ENCODE data around the gene NFE2L1. TPM values are rescaled to one million over a fixed set of nuclear protein-coding genes. Genes with fewer than 3 reads are reported as not detected.
"Not testable (repeated sequence)": the region's sequence is repeated elsewhere in the genome, so short reads cannot be mapped to it uniquely, and the experiment has no call there.

Gene NFE2L1
- total RNA-seq, 1 experiment from 2014 or later: 31.9 TPM

GRCh38 chr17:48017817-48018158, 30.4 kb upstream of the NFE2L1 start:
- in situ Hi-C loops (cut with HindIII; ENCODE audit: low pct_unique_long_range_greater_than_20kb, low sequenced_read_pairs); DNase-seq (ENCODE audit: low read depth): not testable (repeated sequence)

- no peak for DNase-seq (ENCODE audit: low read depth)
- in situ Hi-C loops (cut with HindIII; ENCODE audit: low pct_unique_long_range_greater_than_20kb, low sequenced_read_pairs): no loop called here
Observed at GRCh38 chr17:48021934-48022333, 26.2 kb upstream of the NFE2L1 start.

- in situ Hi-C loops (cut with HindIII; ENCODE audit: low pct_unique_long_range_greater_than_20kb, low sequenced_read_pairs): no loop called here
- no peak for DNase-seq (ENCODE audit: low read depth)
Observed at GRCh38 chr17:48022901-48023300, 25.3 kb upstream of the NFE2L1 start.

- in situ Hi-C loops (cut with HindIII; ENCODE audit: low pct_unique_long_range_greater_than_20kb, low sequenced_read_pairs): no loop called here
- peak; percentile 80 for DNase-seq (ENCODE audit: low read depth)
Observed at GRCh38 chr17:48023400-48024148, 24.6 kb upstream of the NFE2L1 start.

- no peak for DNase-seq (ENCODE audit: low read depth)
- in situ Hi-C loops (cut with HindIII; ENCODE audit: low pct_unique_long_range_greater_than_20kb, low sequenced_read_pairs): no loop called here
Observed at GRCh38 chr17:48024149-48025039, 23.8 kb upstream of the NFE2L1 start.

- in situ Hi-C loops (cut with HindIII; ENCODE audit: low pct_unique_long_range_greater_than_20kb, low sequenced_read_pairs): no loop called here
- peak; percentile 95 for DNase-seq (ENCODE audit: low read depth)
Observed at GRCh38 chr17:48025040-48025903, 22.9 kb upstream of the NFE2L1 start.

- DNase-seq (ENCODE audit: low read depth): no peak
- in situ Hi-C loops (cut with HindIII; ENCODE audit: low pct_unique_long_range_greater_than_20kb, low sequenced_read_pairs): no loop called here
Observed at GRCh38 chr17:48025904-48026501, 22.2 kb upstream of the NFE2L1 start.

GRCh38 chr17:48026502-48027321, 21.4 kb upstream of the NFE2L1 start:
- in situ Hi-C loops (cut with HindIII; ENCODE audit: low pct_unique_long_range_greater_than_20kb, low sequenced_read_pairs): no loop called here
- DNase-seq (ENCODE audit: low read depth): peak; percentile 86

GRCh38 chr17:48027322-48027981, 20.7 kb upstream of the NFE2L1 start:
- in situ Hi-C loops (cut with HindIII; ENCODE audit: low pct_unique_long_range_greater_than_20kb, low sequenced_read_pairs): no loop called here
- DNase-seq (ENCODE audit: low read depth): no peak

GRCh38 chr17:48028736-48029135, 19.4 kb upstream of the NFE2L1 start:
- in situ Hi-C loops (cut with HindIII; ENCODE audit: low pct_unique_long_range_greater_than_20kb, low sequenced_read_pairs): no loop called here
- no peak for DNase-seq (ENCODE audit: low read depth)

- no peak for DNase-seq (ENCODE audit: low read depth)
- in situ Hi-C loops (cut with HindIII; ENCODE audit: low pct_unique_long_range_greater_than_20kb, low sequenced_read_pairs): no loop called here
Observed at GRCh38 chr17:48030531-48030930, 17.6 kb upstream of the NFE2L1 start.

GRCh38 chr17:48031966-48032365, 16.2 kb upstream of the NFE2L1 start:
- no peak for DNase-seq (ENCODE audit: low read depth)
- in situ Hi-C loops (cut with HindIII; ENCODE audit: low pct_unique_long_range_greater_than_20kb, low sequenced_read_pairs): no loop called here

- DNase-seq (ENCODE audit: low read depth); in situ Hi-C loops (cut with HindIII; ENCODE audit: low pct_unique_long_range_greater_than_20kb, low sequenced_read_pairs): not testable (repeated sequence)
Observed at GRCh38 chr17:48034734-48035133, 13.4 kb upstream of the NFE2L1 start.

GRCh38 chr17:48036693-48037035, 11.5 kb upstream of the NFE2L1 start:
- in situ Hi-C loops (cut with HindIII; ENCODE audit: low pct_unique_long_range_greater_than_20kb, low sequenced_read_pairs): no loop called here
- no peak for DNase-seq (ENCODE audit: low read depth)

GRCh38 chr17:48037036-48037837, 10.9 kb upstream of the NFE2L1 start, which contains the start of gene COPZ2:
COPZ2 (minus strand) TSS chr17:48037797; CDS start chr17:48037777, 20 bp downstream.
- no peak for DNase-seq (ENCODE audit: low read depth)
- in situ Hi-C loops (cut with HindIII; ENCODE audit: low pct_unique_long_range_greater_than_20kb, low sequenced_read_pairs): no loop called here

GRCh38 chr17:48037838-48038323, 10.3 kb upstream of the NFE2L1 start:
- in situ Hi-C loops (cut with HindIII; ENCODE audit: low pct_unique_long_range_greater_than_20kb, low sequenced_read_pairs): no loop called here
- no peak for DNase-seq (ENCODE audit: low read depth)
